Measurements from ENCODE around the gene KCNJ11.

KCNJ11 gene

GRCh38 chr11:17353821-17354600, 34.4 kb downstream of the KCNJ11 start:
- DNase-seq = no peak

- peak; percentile 41 to 75 for DNase-seq
These were observed 35.3 kb downstream of the KCNJ11 start for GRCh38 chr11:17352950-17353820.

- peak; percentile 38 to 68 for DNase-seq
These were observed 36.8 kb downstream of the KCNJ11 start, which contains the start of gene NCR3LG1 for GRCh38 chr11:17351510-17352176. Gene NCR3LG1, plus strand, starts transcription at chr11:17351800. Its CDS starts 170 bp downstream, at chr11:17351970.

- no peak for DNase-seq
These were observed 37.3 kb downstream of the KCNJ11 start for GRCh38 chr11:17351172-17351509.

GRCh38 chr11:17350455-17351171, 37.8 kb downstream of the KCNJ11 start:
- no peak for DNase-seq

GRCh38 chr11:17347676-17348075, 40.8 kb downstream of the KCNJ11 start:
- DNase-seq = no peak

- no peak for DNase-seq
These were observed 44.6 kb downstream of the KCNJ11 start for GRCh38 chr11:17343907-17344306.

GRCh38 chr11:17343257-17343656, 45.2 kb downstream of the KCNJ11 start:
- DNase-seq = no peak
